Measurements from ENCODE around the gene FCGR1A.
"Not testable (repeated sequence)": the region's sequence is repeated elsewhere in the genome, so short reads cannot be mapped to it uniquely, and the experiment has no call there.

FCGR1A gene

DNA sequence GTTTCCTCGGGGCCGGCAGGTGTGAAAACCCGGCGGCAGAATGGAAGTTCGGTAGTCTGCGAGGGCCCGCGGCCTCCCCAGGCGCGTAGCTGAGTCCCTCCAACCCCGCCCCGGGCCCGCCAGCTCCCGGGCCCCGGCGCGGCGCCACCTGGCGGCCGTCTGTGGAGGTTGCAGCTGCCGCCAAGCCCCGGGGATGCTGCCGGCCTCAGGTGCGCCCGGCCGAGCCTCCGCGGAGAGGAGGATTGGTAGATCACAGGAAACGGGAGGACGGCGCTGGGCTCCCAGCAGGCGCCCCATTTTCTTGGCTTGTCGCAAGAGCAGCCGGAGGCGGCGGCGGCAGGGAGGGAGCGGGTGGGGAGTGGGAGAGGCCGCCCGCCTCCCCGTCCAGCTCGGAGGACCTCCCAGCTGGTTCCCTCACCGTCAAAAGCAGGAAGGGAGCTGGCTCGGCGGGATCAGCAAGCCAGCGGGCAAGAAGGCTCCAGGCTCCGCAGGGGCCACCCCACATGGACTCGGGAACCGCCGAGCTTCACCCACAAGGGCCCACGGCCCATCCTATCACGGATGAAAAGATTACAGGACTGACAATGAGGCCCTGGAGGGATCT, 10.5 kb downstream of the FCGR1A start:
- H3K4me1 Mint-ChIP-seq, H3K36me3 Mint-ChIP-seq, H3K27me3 Mint-ChIP-seq, H3K9me3 Mint-ChIP-seq: not testable (repeated sequence)
- peak; percentile 71 to 89 for DNase-seq (ENCODE audit: low spot score in 2 of 2)
- peak overlapping the region; percentile 95 for H3K27ac Mint-ChIP-seq
- ATAC-seq (ENCODE audit: low read depth): peak; percentile 91
- peak overlapping the region; percentile 64 for H3K4me3 Mint-ChIP-seq

DNA sequence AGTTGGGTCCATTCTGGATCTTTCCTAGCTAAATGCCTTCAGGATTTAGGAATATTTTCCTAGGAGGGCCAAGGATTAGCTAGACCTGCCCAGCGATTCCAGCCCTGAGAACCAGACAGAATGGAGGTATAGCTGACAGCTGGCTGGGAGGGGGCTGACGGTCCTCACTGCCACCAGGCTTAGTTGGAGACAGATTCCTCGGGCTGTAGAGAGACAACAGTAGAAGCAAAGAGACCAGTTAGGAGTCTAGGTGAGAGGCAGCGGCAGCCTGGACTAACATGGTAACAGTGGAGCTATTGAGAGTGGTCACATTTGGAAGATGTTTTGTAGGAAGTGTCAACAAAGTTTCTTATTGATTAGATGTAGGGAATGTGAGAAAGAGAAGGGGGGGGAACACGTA, 11.4 kb downstream of the FCGR1A start:
- not testable (repeated sequence) for H3K4me3 Mint-ChIP-seq; ATAC-seq (ENCODE audit: low read depth); H3K4me1 Mint-ChIP-seq; DNase-seq (ENCODE audit: low spot score in 2 of 2); H3K27me3 Mint-ChIP-seq; H3K36me3 Mint-ChIP-seq; H3K9me3 Mint-ChIP-seq; H3K27ac Mint-ChIP-seq

DNA sequence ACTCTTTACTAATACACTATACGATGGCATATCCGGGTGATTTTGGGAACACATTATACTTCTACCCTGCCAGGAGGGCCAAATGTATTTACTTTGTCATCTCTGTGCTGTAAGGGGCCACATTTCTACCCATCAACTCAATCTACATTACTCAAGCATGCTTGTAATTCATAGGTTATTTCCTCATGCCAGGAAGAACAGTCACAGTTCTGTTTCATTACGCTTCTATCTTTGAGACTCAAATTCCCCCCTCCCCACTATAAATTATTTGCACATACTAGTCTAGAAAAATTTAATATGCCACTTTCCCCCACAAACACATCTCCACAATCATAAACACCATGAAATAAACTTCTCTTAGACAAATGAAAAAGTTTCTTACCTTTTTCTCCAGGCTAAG, 19.1 kb downstream of the FCGR1A start:
- ATAC-seq (ENCODE audit: low read depth); H3K9me3 Mint-ChIP-seq; H3K4me1 Mint-ChIP-seq; H3K36me3 Mint-ChIP-seq; H3K4me3 Mint-ChIP-seq; DNase-seq (ENCODE audit: low spot score in 2 of 2); H3K27ac Mint-ChIP-seq; H3K27me3 Mint-ChIP-seq: not testable (repeated sequence)

DNA sequence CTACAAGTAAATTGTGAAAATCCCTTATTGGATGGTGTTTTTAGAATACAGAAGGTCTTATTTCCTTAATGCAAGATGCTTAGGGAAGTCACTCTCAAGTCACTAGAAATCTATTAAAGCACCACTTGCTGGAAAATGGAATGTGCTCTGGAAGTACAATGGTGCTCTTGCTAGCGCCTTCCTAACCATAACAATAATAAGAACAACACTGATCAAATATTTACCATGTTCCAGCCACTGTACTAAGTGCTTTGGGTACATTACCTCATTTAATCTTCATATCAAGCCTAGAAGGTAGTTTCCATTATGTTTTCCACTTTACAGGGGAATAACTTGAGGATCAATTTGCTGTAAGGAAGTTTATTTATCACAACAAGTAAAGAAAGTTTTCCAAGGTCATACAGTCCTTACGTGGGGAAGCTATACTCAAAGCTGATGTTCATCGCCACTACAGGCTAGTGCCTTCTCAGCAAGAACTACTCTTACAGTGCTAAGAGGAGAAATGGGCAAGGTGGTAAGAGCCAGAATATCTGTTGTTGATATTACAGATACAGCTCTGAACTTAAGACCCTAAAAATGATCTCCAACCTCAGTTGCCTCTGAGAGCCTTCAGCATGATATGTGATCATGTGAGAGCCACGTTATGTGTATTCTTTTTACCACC, 22.1 kb downstream of the FCGR1A start:
- ATAC-seq (ENCODE audit: low read depth); H3K4me1 Mint-ChIP-seq; DNase-seq (ENCODE audit: low spot score in 2 of 2); H3K27ac Mint-ChIP-seq; H3K4me3 Mint-ChIP-seq; H3K36me3 Mint-ChIP-seq; H3K27me3 Mint-ChIP-seq; H3K9me3 Mint-ChIP-seq: not testable (repeated sequence)

DNA sequence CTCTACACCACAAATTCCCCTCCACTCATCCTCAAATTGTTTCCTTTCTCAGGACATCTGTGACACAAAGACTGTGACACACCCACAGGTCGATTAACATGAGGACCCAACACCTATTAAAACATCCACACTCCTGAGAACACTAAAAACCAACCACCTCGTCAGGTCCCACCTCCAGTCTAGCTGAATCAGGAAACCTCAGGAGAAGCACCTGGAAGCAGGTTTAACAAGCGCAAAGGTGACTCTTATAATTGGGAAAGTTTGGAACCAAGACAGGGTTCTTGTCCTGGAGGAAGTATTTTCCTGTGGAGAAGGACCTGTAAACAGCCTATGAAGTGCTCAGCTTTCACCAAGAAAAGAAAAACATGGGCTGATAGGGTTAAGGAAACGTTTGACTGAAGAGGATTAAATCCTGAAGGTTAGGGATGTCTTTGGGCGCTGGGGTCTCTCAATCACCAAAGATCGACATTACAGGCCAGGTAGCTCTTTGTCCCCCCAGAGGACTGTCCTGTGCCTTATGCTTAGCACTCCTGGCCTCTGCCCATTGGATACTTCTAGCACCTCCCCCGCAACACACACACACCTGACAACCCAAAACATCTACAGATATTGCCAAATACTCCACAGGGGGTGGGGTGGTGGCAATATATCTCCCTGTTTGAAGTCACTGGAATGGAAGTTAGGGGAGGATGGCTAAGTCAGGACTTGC, 28.4 kb downstream of the FCGR1A start:
- DNase-seq (ENCODE audit: low spot score in 2 of 2); H3K27me3 Mint-ChIP-seq; H3K9me3 Mint-ChIP-seq; ATAC-seq (ENCODE audit: low read depth); H3K27ac Mint-ChIP-seq; H3K36me3 Mint-ChIP-seq; H3K4me1 Mint-ChIP-seq: not testable (repeated sequence)
- peak overlapping the region; percentile 50 for H3K4me3 Mint-ChIP-seq

GRCh38 chr1:149811514-149811889, 29.0 kb downstream of the FCGR1A start:
- H3K9me3 Mint-ChIP-seq; H3K36me3 Mint-ChIP-seq; DNase-seq (ENCODE audit: low spot score in 2 of 2); H3K4me1 Mint-ChIP-seq; H3K27me3 Mint-ChIP-seq: not testable (repeated sequence)
- peak; percentile 11 for ATAC-seq (ENCODE audit: low read depth)
- peak overlapping the region; percentile 90 for H3K4me3 Mint-ChIP-seq
- peak overlapping the region; percentile 96 for H3K27ac Mint-ChIP-seq

DNA sequence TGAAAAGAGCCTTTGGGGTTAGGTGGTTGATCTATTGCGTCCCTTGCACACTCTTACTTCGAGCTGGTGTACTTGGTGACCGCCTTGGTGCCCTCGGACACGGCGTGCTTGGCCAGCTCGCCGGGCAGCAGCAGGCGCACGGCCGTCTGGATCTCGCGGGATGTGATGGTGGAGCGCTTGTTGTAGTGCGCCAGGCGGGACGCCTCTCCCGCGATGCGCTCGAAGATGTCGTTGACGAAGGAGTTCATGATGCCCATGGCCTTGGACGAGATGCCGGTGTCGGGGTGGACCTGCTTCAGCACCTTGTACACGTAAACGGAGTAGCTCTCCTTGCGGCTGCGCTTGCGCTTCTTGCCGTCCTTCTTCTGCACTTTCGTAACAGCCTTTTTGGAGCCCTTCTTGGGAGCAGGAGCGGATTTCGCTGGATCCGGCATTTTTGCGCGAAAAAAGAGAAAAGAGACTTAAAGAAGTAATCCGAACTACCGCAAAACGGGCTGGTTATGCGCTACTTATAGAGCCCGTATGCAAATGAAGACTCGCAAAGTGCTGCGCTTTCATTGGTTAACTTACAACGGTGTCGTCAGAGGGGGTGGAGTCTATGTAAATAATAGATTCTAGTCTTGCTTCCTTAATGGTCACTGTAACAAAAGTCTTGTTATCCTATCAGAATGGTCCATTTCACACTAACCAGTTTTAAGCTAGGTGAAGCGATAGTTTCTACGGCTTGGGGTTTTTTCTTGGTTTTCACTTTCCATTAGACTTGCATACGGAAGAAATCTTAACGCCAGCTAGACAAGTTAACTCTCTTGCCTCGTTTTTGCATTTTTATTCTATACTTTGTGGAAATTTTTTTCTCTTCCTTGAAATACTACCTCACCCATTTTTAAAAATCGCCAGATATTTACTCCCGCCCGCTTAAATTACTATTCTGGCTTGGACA, 29.7 kb downstream of the FCGR1A start:
- ATAC-seq (ENCODE audit: low read depth) (peak; percentile 83), DNase-seq (ENCODE audit: low spot score in 2 of 2) (peak; percentile 74 to 84)
- peak overlapping the region; percentile 90 for H3K4me3 Mint-ChIP-seq
- not testable (repeated sequence) for H3K4me1 Mint-ChIP-seq, H3K27me3 Mint-ChIP-seq, H3K36me3 Mint-ChIP-seq, H3K9me3 Mint-ChIP-seq
- peak overlapping the region; percentile 96 for H3K27ac Mint-ChIP-seq

GRCh38 chr1:149812893-149813801, 30.7 kb downstream of the FCGR1A start:
- not testable (repeated sequence) for H3K4me1 Mint-ChIP-seq, H3K9me3 Mint-ChIP-seq, H3K36me3 Mint-ChIP-seq, H3K27me3 Mint-ChIP-seq
- ATAC-seq (ENCODE audit: low read depth) (peak; percentile 37), DNase-seq (ENCODE audit: low spot score in 2 of 2) (peak; percentile 67 to 75)
- Mint-ChIP-seq H3K27ac (peak overlapping the region; percentile 96), H3K4me3 (peak overlapping the region; percentile 90)

DNA sequence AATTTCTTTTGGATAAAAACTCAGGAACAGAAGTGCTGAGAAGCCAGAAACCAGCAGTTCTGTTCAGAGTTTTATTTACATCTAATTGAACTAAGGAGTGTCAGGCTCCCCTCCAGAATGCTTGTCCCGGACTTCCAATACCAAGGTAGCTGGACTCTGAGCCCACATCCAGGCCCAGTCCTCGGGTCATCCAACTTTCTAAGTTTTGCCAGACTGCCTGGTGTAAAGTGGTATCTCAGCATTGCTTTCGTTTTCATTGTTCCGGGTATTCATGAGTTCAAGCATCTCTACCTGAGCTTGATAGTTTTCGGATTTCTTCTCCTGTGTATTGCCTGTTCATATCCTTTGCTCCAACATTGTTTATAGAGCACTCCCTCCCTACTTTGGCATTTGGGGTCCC, 37.9 kb downstream of the FCGR1A start:
- DNase-seq (ENCODE audit: low spot score in 2 of 2); H3K4me1 Mint-ChIP-seq; H3K4me3 Mint-ChIP-seq; ATAC-seq (ENCODE audit: low read depth); H3K9me3 Mint-ChIP-seq; H3K27me3 Mint-ChIP-seq; H3K27ac Mint-ChIP-seq; H3K36me3 Mint-ChIP-seq: not testable (repeated sequence)

DNA sequence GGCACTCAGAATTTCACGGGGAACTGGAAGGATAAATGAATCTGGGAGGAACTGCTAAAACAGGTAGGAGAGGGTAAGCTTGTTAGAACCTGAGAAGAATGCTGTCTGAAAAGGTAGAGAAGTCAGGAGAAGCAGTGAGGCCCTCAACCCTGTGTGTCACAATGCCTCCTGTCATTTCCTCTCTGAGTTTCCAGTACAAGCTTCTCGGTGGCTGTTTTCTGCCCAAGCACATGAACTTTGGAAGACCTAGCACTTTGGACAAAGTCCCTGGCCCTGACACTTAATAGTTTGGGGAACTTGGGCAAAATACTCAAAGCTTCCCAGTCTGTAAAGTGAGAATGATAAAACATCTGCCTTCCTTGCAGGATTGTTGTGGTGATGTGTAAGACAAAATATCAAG, 44.1 kb downstream of the FCGR1A start:
- H3K4me1 Mint-ChIP-seq; ATAC-seq (ENCODE audit: low read depth); H3K36me3 Mint-ChIP-seq; H3K27ac Mint-ChIP-seq; H3K9me3 Mint-ChIP-seq; H3K27me3 Mint-ChIP-seq; H3K4me3 Mint-ChIP-seq; DNase-seq (ENCODE audit: low spot score in 2 of 2): not testable (repeated sequence)

- peak; percentile 21 for ATAC-seq (ENCODE audit: low read depth)
- not testable (repeated sequence) for H3K27ac Mint-ChIP-seq, H3K9me3 Mint-ChIP-seq
Observed at GRCh38 chr1:149831764-149832315, 49.3 kb downstream of the FCGR1A start.

GRCh38 chr1:149832316-149833126, 50.0 kb downstream of the FCGR1A start:
- not testable (repeated sequence) for H3K27ac Mint-ChIP-seq; H3K36me3 Mint-ChIP-seq; H3K27me3 Mint-ChIP-seq; DNase-seq (ENCODE audit: low spot score in 2 of 2); H3K9me3 Mint-ChIP-seq; H3K4me1 Mint-ChIP-seq; H3K4me3 Mint-ChIP-seq
- ATAC-seq (ENCODE audit: low read depth): peak; percentile 80

More at GRCh38 chr1:149831764-149832315, 49.3 kb downstream of the FCGR1A start:
- not testable (repeated sequence) for H3K4me1 Mint-ChIP-seq; H3K36me3 Mint-ChIP-seq; DNase-seq (ENCODE audit: low spot score in 2 of 2); H3K27me3 Mint-ChIP-seq; H3K4me3 Mint-ChIP-seq
